GM12878 (cell line): ENCODE data around the gene INPP4B. TPM values are rescaled to one million over a fixed set of nuclear protein-coding genes. Genes with fewer than 3 reads are reported as not detected.
A peak's percentile ranks its signal among the peaks of the same experiment; 100 is the strongest.

Experiments used
- ATAC-seq: fragments of 200-7000 bp; cut with Tn5 transposase; 3 replicates; pipeline ENCODE4 v1.9.1; 2020; ENCODE audit warnings: mild to moderate bottlenecking, moderate library complexity
- BruUV-seq: library from RNA; stranded (reverse); fragments of 400-500 nt; replicated peaks from 2 replicates; lab custom pipeline; 2021; lab: Mats Ljungman, UMichigan
- CTCF ChIA-PET: fragments of 300-600 bp; sonication (Branson Sonifier 250); formaldehyde crosslinking; extraction: SDS; loops from one replicate; lab custom pipeline; 2021; ENCODE audit warnings: inconsistent platforms; lab: Yijun Ruan, JAX
- POLR2A ChIA-PET: fragments of 350-600 bp; formaldehyde crosslinking; extraction: SDS; loops from one replicate; lab custom pipeline; 2021; ENCODE audit warnings: inconsistent platforms; lab: Charles Lee
- RAD21 ChIA-PET: fragments of 300-600 bp; sonication (Branson Sonifier 250); formaldehyde crosslinking; loops from one replicate; lab custom pipeline; 2023; ENCODE audit warnings: antibody characterized with exemption; ENCODE audit not compliant: unreplicated experiment; lab: Charles Lee
- SMC1A ChIA-PET: fragments of 300-600 bp; sonication (Branson Sonifier 250); formaldehyde crosslinking; loops from one replicate; lab custom pipeline; 2023; ENCODE audit not compliant: unreplicated experiment, uncharacterized antibody; lab: Charles Lee
- DNase-seq: peaks from one replicate; pipeline ENCODE4 v3.0.0-alpha.2; 2011; ENCODE audit warnings: low read depth, low spot score
- FAIRE-seq: peaks from 3 replicates; lab custom pipeline; 2011; peaks lifted over from hg19 to GRCh38; lab: Jason Lieb, UNC
- H2AFZ ChIP-seq: 2 replicates; pipeline ENCODE4 v1.6.0; 2011; ENCODE audit warnings: low read depth, low read length, control low read depth; ENCODE audit not compliant: control insufficient read depth
- H3K27ac ChIP-seq: 2 replicates; pipeline ENCODE4 v1.5.1; 2011; ENCODE audit warnings: control low read depth; ENCODE audit not compliant: control insufficient read depth, insufficient read depth
- H3K27me3 ChIP-seq, 2 experiments: replicated peaks in 1 of 2; 2 replicates each; pipeline versions ENCODE4 v1.6.0 to v1.6.1; 2011; ENCODE audit warnings: low read length in 1 of 2; ENCODE audit not compliant: control insufficient read depth in 2 of 2, insufficient read depth in 2 of 2
- H3K36me3 ChIP-seq, 2 experiments: 2 replicates each; pipeline ENCODE4 v1.5.1; 2011; ENCODE audit warnings: low read length in 1 of 2; ENCODE audit not compliant: control insufficient read depth in 2 of 2, insufficient read depth in 2 of 2
- H3K4me1 ChIP-seq: 2 replicates; pipeline ENCODE4 v1.6.1; 2011; ENCODE audit warnings: mild to moderate bottlenecking, low read length, moderate library complexity, mixed read lengths; ENCODE audit not compliant: control insufficient read depth, insufficient read depth
- H3K4me2 ChIP-seq: 2 replicates; pipeline ENCODE4 v1.6.0; 2011; ENCODE audit warnings: control low read depth; ENCODE audit not compliant: control insufficient read depth, insufficient read depth
- H3K4me3 ChIP-seq: fragments of 200-600 bp; sonication (generic); 2 replicates; pipeline ENCODE4 v1.5.1; 2016
- H3K79me2 ChIP-seq: 2 replicates; pipeline ENCODE4 v1.6.0; 2011; ENCODE audit warnings: low read length; ENCODE audit not compliant: control insufficient read depth, insufficient read depth
- H3K9ac ChIP-seq: 2 replicates; pipeline ENCODE4 v1.8.0; 2011; ENCODE audit warnings: low read length, control low read depth, mixed read lengths; ENCODE audit not compliant: control insufficient read depth, insufficient read depth
- H3K9me3 ChIP-seq: replicated peaks from 3 replicates; pipeline ENCODE4 v1.5.1; 2011; ENCODE audit warnings: mild to moderate bottlenecking, low read length; ENCODE audit not compliant: control insufficient read depth, insufficient read depth
- H4K20me1 ChIP-seq: 2 replicates; pipeline ENCODE4 v1.6.0; 2011; ENCODE audit not compliant: control insufficient read depth, insufficient read depth
- BCL3 ChIP-seq: IDR thresholded peaks from 2 replicates; pipeline ENCODE4 v1.6.1; 2011; ENCODE audit warnings: borderline replicate concordance, low read depth, mild to moderate bottlenecking, moderate library complexity, low read length; ENCODE audit not compliant: insufficient read depth, poor library complexity, severe bottlenecking
- BMI1 ChIP-seq: fragments of 450-650 bp; IDR thresholded peaks from 2 replicates; pipeline ENCODE4 v1.6.1; 2016; ENCODE audit warnings: mild to moderate bottlenecking, moderate library complexity, borderline replicate concordance
- CHD1 ChIP-seq: IDR thresholded peaks from 2 replicates; pipeline ENCODE4 v1.6.1; 2012; ENCODE audit warnings: low read depth, low read length, improper control_type of control experiment
- CTCF ChIP-seq, 3 experiments: IDR thresholded peaks in 2 of 3; conservative IDR thresholded peaks in 1 of 3; 2 replicates each; pipeline ENCODE4 v1.5.1; 2011; ENCODE audit warnings: low read depth in 3 of 3, low read length in 3 of 3, mild to moderate bottlenecking in 3 of 3, control low read depth in 2 of 3, moderate library complexity in 2 of 3, inconsistent platforms in 1 of 3, mixed read lengths in 1 of 3; ENCODE audit not compliant: control insufficient read depth in 2 of 3, insufficient read depth in 1 of 3; ENCODE audit errors: extremely low read depth in 1 of 3
- FOXM1 ChIP-seq: IDR thresholded peaks from 2 replicates; pipeline ENCODE4 v1.6.1; 2012; ENCODE audit warnings: low read depth, mild to moderate bottlenecking, inconsistent platforms, low read length, moderate library complexity
- JUND ChIP-seq: IDR thresholded peaks from 2 replicates; pipeline ENCODE4 v1.6.1; 2012; ENCODE audit warnings: low read depth, mild to moderate bottlenecking, low read length, improper control_type of control experiment, moderate library complexity
- MEF2A ChIP-seq: IDR thresholded peaks from 2 replicates; pipeline ENCODE4 v1.6.1; 2011; ENCODE audit warnings: low read depth, mild to moderate bottlenecking, low read length, moderate library complexity; ENCODE audit not compliant: insufficient read depth
- MYB ChIP-seq: fragments of 150-350 bp; IDR thresholded peaks from 2 replicates; pipeline ENCODE4 v1.6.1; 2014; ENCODE audit warnings: mild to moderate bottlenecking, low read depth, low read length, borderline replicate concordance
- PAX8 ChIP-seq: fragments of 450-650 bp; IDR thresholded peaks from 2 replicates; pipeline ENCODE4 v1.6.1; 2017; ENCODE audit warnings: mild to moderate bottlenecking, moderate library complexity
- RELA ChIP-seq: fragments of 450-650 bp; IDR thresholded peaks from 2 replicates; pipeline ENCODE4 v1.8.0; 2014; ENCODE audit warnings: borderline replicate concordance; ENCODE audit not compliant: partially characterized antibody
- TCF12 ChIP-seq: IDR thresholded peaks from 2 replicates; pipeline ENCODE4 v1.6.1; 2011; ENCODE audit warnings: low read depth, mild to moderate bottlenecking, low read length
- ZBTB4 ChIP-seq: fragments of 450-650 bp; formaldehyde crosslinking; IDR thresholded peaks from 2 replicates; pipeline ENCODE4 v1.4.0; 2022; ENCODE audit warnings: mild to moderate bottlenecking, moderate library complexity
- ZNF687 ChIP-seq: fragments of 450-650 bp; IDR thresholded peaks from 2 replicates; pipeline ENCODE4 v1.6.1; 2017; ENCODE audit warnings: mild to moderate bottlenecking, moderate library complexity
- WGBS: methylation state at CpG from one replicate; pipeline ENCODE4 v1.1.6; 2016; ENCODE audit warnings: low lambda C conversion rate; ENCODE audit not compliant: insufficient replicate concordance, insufficient coverage; ENCODE audit errors: missing lambda C conversion rate; 5-methylcytosine and 5-hydroxymethylcytosine counted together
- in situ Hi-C: fragments of 300-500 bp; cut with MboI; formaldehyde crosslinking; loops from 9 replicates; pipeline ENCODE4 v1.14.3; 2018; ENCODE audit warnings: mixed read lengths
- intact Hi-C: fragments of 100-400 bp; cut with micrococcal nuclease; formaldehyde crosslinking; loops from one replicate; pipeline ENCODE4 v1.14.2; 2022; ENCODE audit not compliant: unreplicated experiment
- polyA plus RNA-seq, 11 experiments: library from polyadenylated mRNA; depleted of rRNA in 4 of 11; unstranded in 6 of 11; stranded (reverse) in 5 of 11; fragments of >200 nt; fragmentation: Nextera tagmentation in 4 of 11; fragmentation: Illumina TruSeq in 1 of 11; extraction: Ambion mirVana in 4 of 11; extraction: Trizol in 1 of 11; gene quantifications; 1 replicate in 1 of 11; 2 replicates in 10 of 11; pipeline versions ENCODE4 v1.2.1 to v1.2.3, GENCODE V29; 2011 to 2016; ENCODE audit warnings: inconsistent platforms in 2 of 11, missing spikeins in 2 of 11, low read depth in 1 of 11
- total RNA-seq, 4 experiments: library from RNA; depleted of rRNA in 3 of 4; stranded (reverse); fragments of >200 nt in 3 of 4; fragmentation: Illumina TruSeq in 1 of 4; extraction: Trizol in 1 of 4; gene quantifications; 2 replicates each; pipeline versions ENCODE4 v1.2.1 to v1.2.3, GENCODE V29; 2013 to 2021

The INPP4B gene
- total and polyA plus RNA-seq, 10 of the 15 experiments (the other 5 are each of a cell fraction or from before 2014, with no cell fraction given) = 0.53 to 11.2 (median 0.95) TPM

- H2AFZ ChIP-seq = no peak overlapping the region
- TF ChIP-seq RELA (no peak), MEF2A (no peak), FOXM1 (no peak), CHD1 (no peak), MYB (no peak), CTCF (IDR thresholded peaks at IDR 0.05 in 2 of 3, conservative IDR thresholded peaks at IDR 0.05 in 1 of 3; ENCODE audit: control insufficient read depth in 2 of 3, extremely low read depth in 1 of 3, insufficient read depth in 1 of 3, low read depth in 3 of 3, low read length in 3 of 3) (no peak), PAX8 (no peak), ZNF687 (no peak), JUND (no peak), TCF12 (no peak), BCL3 (no peak), ZBTB4 (CRISPR knock-in tag) (no peak), BMI1 (no peak)
These were observed 302.1 kb downstream of the INPP4B start for GRCh38 chr4:142544039-142544438.

More at GRCh38 chr4:142544039-142544438, 302.1 kb downstream of the INPP4B start:
- in situ Hi-C loops (no loop called here), intact Hi-C loops (no loop called here)
- Histone ChIP-seq H3K4me1 (no peaks in the 10 kb centered on the region), H3K4me2 (no peak overlapping the region), H3K9me3 (no peaks in the 10 kb centered on the region), H3K27ac (no peak overlapping the region), H3K9ac (no peak overlapping the region), H3K4me3 (no peak overlapping the region), H3K36me3 (no peaks in the 10 kb centered on the region), H3K27me3 (no peaks in the 10 kb centered on the region), H3K79me2 (no peaks in the 10 kb centered on the region), H4K20me1 (no peaks in the 10 kb centered on the region)
- ChIA-PET CTCF (interaction anchor here (0.6 to 1.8 kb wide), 7 partner anchors 10 to 141 kb away, joined by 3 to 12 read pairs (median 4); no protein-coding TSS in a partner anchor), POLR2A (interaction anchor here (0.6 to 1.9 kb wide), 5 partner anchors 11 to 20 kb away, joined by 3 to 6 read pairs (median 3); no protein-coding TSS in a partner anchor), SMC1A (interaction anchor here (0.8 to 6.0 kb wide), 11 partner anchors 11 to 190 kb away, joined by 3 to 115 read pairs (median 5); no protein-coding TSS in a partner anchor), RAD21 (interaction anchor here (1.6 to 5.9 kb wide), 5 partner anchors 11 to 191 kb away, joined by 3 to 60 read pairs (median 19); no protein-coding TSS in a partner anchor)
- 92% methylated on average over 1 of the region's 1 CpG for WGBS
- FAIRE-seq (no peak), DNase-seq (no peak), ATAC-seq (peak; percentile 17)
- BruUV-seq = no TSS peak
